Spleen (tissue), 11 donors: ENCODE data around the gene HBD. TPM values are rescaled to one million over a fixed set of nuclear protein-coding genes. Genes with fewer than 3 reads are reported as not detected.

ENCODE experiments used
- DNase-seq: peaks from one replicate; pipeline ENCODE4 v3.0.0-alpha.2; 2020
- H3K27ac ChIP-seq, 8 donors: fragments of 200-600 bp; sonication (generic) in 7 of 8; 1 replicate in 4 of 8; 2 replicates in 4 of 8; pipeline versions ENCODE4 v1.5.0 to v1.8.0; 2016 to 2021; ENCODE audit warnings: inconsistent platforms in 4 of 8, mild to moderate bottlenecking in 4 of 8, moderate library complexity in 1 of 8
- H3K27me3 ChIP-seq, 7 donors: fragments of 200-600 bp; sonication (generic) in 6 of 7; replicated peaks in 1 of 7; 1 replicate in 4 of 7; 2 replicates in 3 of 7; pipeline versions ENCODE4 v1.5.0 to v1.8.0; 2016 to 2021; ENCODE audit warnings: inconsistent platforms in 3 of 7, mild to moderate bottlenecking in 1 of 7
- H3K36me3 ChIP-seq, 6 donors: fragments of 200-600 bp; sonication (generic) in 5 of 6; 1 replicate in 4 of 6; 2 replicates in 2 of 6; pipeline versions ENCODE4 v1.5.0 to v1.8.0; 2016 to 2021; ENCODE audit warnings: inconsistent platforms in 2 of 6
- H3K4me1 ChIP-seq, 6 donors: fragments of 200-600 bp; sonication (generic) in 5 of 6; 1 replicate in 3 of 6; 2 replicates in 3 of 6; pipeline versions ENCODE4 v1.5.0 to v1.8.0; 2016 to 2021; ENCODE audit warnings: inconsistent platforms in 3 of 6
- H3K4me3 ChIP-seq, 8 donors: fragments of 200-600 bp; sonication (generic) in 7 of 8; 1 replicate in 4 of 8; 2 replicates in 4 of 8; pipeline versions ENCODE4 v1.5.0 to v1.8.0; 2016 to 2021; ENCODE audit warnings: inconsistent platforms in 4 of 8, mild to moderate bottlenecking in 4 of 8, moderate library complexity in 2 of 8
- H3K9me3 ChIP-seq, 8 donors: fragments of 200-600 bp; sonication (generic) in 7 of 8; 1 replicate in 4 of 8; 2 replicates in 4 of 8; pipeline versions ENCODE4 v1.5.0 to v1.8.0; 2016 to 2021; ENCODE audit warnings: inconsistent platforms in 4 of 8
- POLR2A ChIP-seq, 3 donors: fragments of 450-650 bp; IDR thresholded peaks; one replicate each; pipeline ENCODE4 v1.5.1; 2017; ENCODE audit warnings: antibody characterized with exemption in 3 of 3, mild to moderate bottlenecking in 1 of 3
- POLR2AphosphoS5 ChIP-seq, 3 donors: sonication (generic); formaldehyde crosslinking; IDR thresholded peaks; one replicate each; pipeline ENCODE4 v1.5.1; 2017; ENCODE audit warnings: antibody characterized with exemption in 3 of 3
- WGBS, 5 donors: extraction: QIAGEN DNeasy Blood & Tissue Kit in 3 of 5; methylation state at CpG; one replicate each; pipeline versions ENCODE4 v1.1.5 to v1.1.7; 2013 to 2018; 5-methylcytosine and 5-hydroxymethylcytosine counted together
- intact Hi-C: fragments of 100-400 bp; cut with DNase I; formaldehyde crosslinking; loops from one replicate; pipeline ENCODE4 v1.15.0; 2023; ENCODE audit warnings: low total_unique reads
- polyA plus RNA-seq, 3 donors: library from polyadenylated mRNA; stranded (reverse); fragments of 200-250 nt; gene quantifications; one replicate each; pipeline ENCODE4 v1.2.1, GENCODE V29; 2013
- total RNA-seq, 7 donors: library from RNA; depleted of rRNA in 3 of 7; stranded (reverse); fragments of >200 nt in 3 of 7; fragmentation: NEBNext Ultra II Directional in 4 of 7; extraction: Animal tissue kit (Norgen Biotek cat#: 25700) in 4 of 7; gene quantifications; one replicate each; pipeline versions ENCODE4 v1.1.0 to v1.2.1, GENCODE V29; 2016 to 2021
- TF ChIP-seq, protein P1 (sequence below), 11 experiments: fragments of 200-600 bp in 7 of 11; fragments of 450-650 bp in 4 of 11; sonication (generic) in 4 of 11; IDR thresholded peaks in 8 of 11; conservative IDR thresholded peaks in 3 of 11; 1 replicate in 7 of 11; 2 replicates in 4 of 11; pipeline versions ENCODE4 v1.4.0 to v1.8.0; 2016 to 2021; ENCODE audit warnings: antibody characterized with exemption in 11 of 11, inconsistent platforms in 4 of 11, mild to moderate bottlenecking in 1 of 11
- donor health status: healthy with polysubstance abuse.
- donor health status: DM: no; HTN: no; CAD: no; lungs with moderate emphysema.
- donor health status: DM: no; HTN: no; CAD: no.
- donor health status: Bipolar disorder and iron deficiency.
- donor health status: healthy.
- donor health status: DM: no; HTN: no; CAD: no.
- donor health status: DM: yes; HTN: yes; CAD: no.

Gene HBD
- total and polyA plus RNA-seq, 10 donors, result 1.0 to 327 (median 10.6) TPM

DNA sequence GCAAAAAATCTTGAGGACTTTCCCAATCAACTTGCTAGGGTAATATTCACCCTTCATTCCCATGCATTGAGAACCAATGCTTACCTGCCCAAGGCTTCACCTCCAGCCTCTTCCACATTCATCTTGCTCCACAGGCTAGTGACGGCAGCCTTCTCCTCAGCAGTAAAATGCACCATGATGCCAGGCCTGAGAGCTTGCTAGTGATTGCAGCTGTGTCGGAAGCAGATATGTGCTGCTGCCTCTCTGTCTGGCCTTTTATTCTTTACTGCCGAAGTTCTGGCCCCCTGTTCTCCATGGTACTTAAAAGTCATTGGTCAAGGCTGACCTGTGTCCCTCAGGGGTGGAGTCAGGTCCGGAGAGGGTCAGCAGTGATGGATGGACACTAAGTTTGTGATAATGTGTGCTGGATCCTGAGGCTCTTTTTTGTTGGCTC, 35.4 kb upstream of the HBD start, which contains the start of gene HBE1:
Gene HBE1, minus strand, starts transcription at position 231 of the 433 bp plus-strand sequence. Its CDS starts 55 bp downstream, at position 176.
- no peak for DNase-seq
- TF ChIP-seq, protein P1, sequence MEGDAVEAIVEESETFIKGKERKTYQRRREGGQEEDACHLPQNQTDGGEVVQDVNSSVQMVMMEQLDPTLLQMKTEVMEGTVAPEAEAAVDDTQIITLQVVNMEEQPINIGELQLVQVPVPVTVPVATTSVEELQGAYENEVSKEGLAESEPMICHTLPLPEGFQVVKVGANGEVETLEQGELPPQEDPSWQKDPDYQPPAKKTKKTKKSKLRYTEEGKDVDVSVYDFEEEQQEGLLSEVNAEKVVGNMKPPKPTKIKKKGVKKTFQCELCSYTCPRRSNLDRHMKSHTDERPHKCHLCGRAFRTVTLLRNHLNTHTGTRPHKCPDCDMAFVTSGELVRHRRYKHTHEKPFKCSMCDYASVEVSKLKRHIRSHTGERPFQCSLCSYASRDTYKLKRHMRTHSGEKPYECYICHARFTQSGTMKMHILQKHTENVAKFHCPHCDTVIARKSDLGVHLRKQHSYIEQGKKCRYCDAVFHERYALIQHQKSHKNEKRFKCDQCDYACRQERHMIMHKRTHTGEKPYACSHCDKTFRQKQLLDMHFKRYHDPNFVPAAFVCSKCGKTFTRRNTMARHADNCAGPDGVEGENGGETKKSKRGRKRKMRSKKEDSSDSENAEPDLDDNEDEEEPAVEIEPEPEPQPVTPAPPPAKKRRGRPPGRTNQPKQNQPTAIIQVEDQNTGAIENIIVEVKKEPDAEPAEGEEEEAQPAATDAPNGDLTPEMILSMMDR (IDR thresholded peaks at IDR 0.05 in 8 of 11, conservative IDR thresholded peaks at IDR 0.05 in 3 of 11), result no peak
- no peak for TF ChIP-seq POLR2AphosphoS5 (IDR thresholded peaks at IDR 0.05)
- no peak for TF ChIP-seq POLR2A (IDR thresholded peaks at IDR 0.05)
- H3K27ac ChIP-seq, result no peak within 1 kb of the TSS
- 39 to 80% (median 70%) methylated on average over 4 of the region's 4 CpGs for WGBS, 5 donors
- no peaks in the 10 kb centered on the region for H3K27me3 ChIP-seq
- H3K4me3 ChIP-seq, result no peak within 1 kb of the TSS
- no peaks in the 10 kb centered on the region for H3K9me3 ChIP-seq
- no peaks in the 10 kb centered on the region for H3K4me1 ChIP-seq
- intact Hi-C loops, result no loop called here
- H3K36me3 ChIP-seq, result no peaks in the 10 kb centered on the region

DNA sequence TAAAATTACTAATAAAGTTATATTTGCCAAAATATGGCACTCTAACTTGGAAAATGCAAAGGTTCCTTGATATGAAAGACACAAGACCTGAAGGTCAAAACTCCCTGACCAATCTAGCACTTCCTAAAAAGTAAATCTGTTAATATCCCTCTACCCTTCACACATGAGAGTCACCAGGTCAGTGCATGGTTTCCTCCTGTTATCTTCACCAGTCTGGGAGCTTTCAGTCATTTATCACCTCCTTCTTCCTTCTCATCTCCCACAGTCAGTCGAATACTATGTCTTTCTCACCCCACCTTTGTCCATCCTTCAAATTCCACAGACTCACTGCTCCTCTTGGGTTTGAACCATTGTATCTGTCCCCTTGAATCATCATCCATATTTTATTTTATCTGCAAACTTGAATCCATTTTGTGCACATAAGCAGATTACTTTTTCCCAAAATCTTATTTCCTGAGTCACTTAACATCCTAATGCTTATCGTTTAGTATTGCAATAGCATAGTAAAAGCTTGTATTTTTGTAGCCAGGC, 32.8 kb upstream of the HBD start:
- WGBS, 5 donors, result 69 to 87% (median 77%) methylated on average over 2 of the region's 2 CpGs
- no peak for DNase-seq
- H3K36me3 ChIP-seq, result no peaks in the 10 kb centered on the region
- TF ChIP-seq POLR2A (IDR thresholded peaks at IDR 0.05), result no peak
- TF ChIP-seq POLR2AphosphoS5 (IDR thresholded peaks at IDR 0.05), result no peak
- TF ChIP-seq, protein P1 (IDR thresholded peaks at IDR 0.05 in 8 of 11, conservative IDR thresholded peaks at IDR 0.05 in 3 of 11), result no peak
- no peak overlapping the region for H3K4me3 ChIP-seq
- no peak overlapping the region for H3K27ac ChIP-seq
- H3K27me3 ChIP-seq, result no peaks in the 10 kb centered on the region
- no peaks in the 10 kb centered on the region for H3K4me1 ChIP-seq
- intact Hi-C loops, result no loop called here
- H3K9me3 ChIP-seq, result peaks cover 0 to 2% (median 0%) of the 10 kb centered on the region in 8 donors

DNA sequence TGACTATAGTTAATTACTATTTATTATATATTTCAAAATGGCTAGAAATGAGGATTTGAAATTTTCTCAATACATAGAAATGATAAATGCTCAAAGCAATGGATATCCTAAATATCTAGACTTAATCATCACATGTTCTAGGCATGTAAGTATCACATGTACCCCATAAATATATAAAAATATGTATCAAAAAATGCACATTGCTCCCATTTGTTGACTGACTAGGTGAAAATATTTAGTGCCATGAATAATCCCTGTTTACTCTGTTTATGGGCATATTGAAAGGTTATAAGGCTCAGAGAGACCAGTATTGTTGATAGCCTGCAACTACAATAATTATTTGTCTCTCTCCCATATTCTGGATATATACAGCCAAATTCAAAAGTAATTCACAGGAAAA, 32.3 kb upstream of the HBD start:
- H3K27ac ChIP-seq, result no peak overlapping the region
- H3K4me3 ChIP-seq, result no peak overlapping the region
- intact Hi-C loops, result no loop called here
- TF ChIP-seq, protein P1 (IDR thresholded peaks at IDR 0.05 in 8 of 11, conservative IDR thresholded peaks at IDR 0.05 in 3 of 11), result no peak
- no peak for TF ChIP-seq POLR2A (IDR thresholded peaks at IDR 0.05)
- no peak for TF ChIP-seq POLR2AphosphoS5 (IDR thresholded peaks at IDR 0.05)
- no peak for DNase-seq
- H3K27me3 ChIP-seq, result no peaks in the 10 kb centered on the region
- H3K9me3 ChIP-seq, result peaks cover 0 to 5% (median 0%) of the 10 kb centered on the region in 8 donors
- no peaks in the 10 kb centered on the region for H3K36me3 ChIP-seq
- no peaks in the 10 kb centered on the region for H3K4me1 ChIP-seq

DNA sequence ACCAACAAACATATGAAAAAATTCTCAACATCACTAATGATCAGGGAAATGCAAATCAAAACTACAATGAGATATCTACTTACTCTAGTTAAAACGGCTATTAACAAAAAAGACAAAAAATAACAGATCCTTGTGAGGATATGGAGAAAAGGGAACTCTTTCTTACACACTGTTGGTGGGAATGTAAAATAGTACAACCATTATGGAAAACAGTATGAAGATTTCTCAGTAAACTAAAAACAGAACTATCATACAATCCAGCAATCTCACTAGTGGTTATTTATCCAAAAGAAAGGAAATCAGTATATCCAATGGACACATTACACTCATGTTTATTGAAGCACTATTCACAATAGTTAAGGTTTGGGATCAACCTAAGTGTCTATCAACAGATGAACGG, 31.5 kb upstream of the HBD start:
- DNase-seq, result no peak
- Histone ChIP-seq H3K4me3 (no peak overlapping the region), H3K36me3 (no peaks in the 10 kb centered on the region), H3K27ac (no peak overlapping the region), H3K9me3 (peaks cover 0 to 12% (median 0%) of the 10 kb centered on the region in 8 donors), H3K27me3 (no peaks in the 10 kb centered on the region), H3K4me1 (no peaks in the 10 kb centered on the region)
- intact Hi-C loops, result no loop called here
- TF ChIP-seq POLR2A (IDR thresholded peaks at IDR 0.05) (no peak), POLR2AphosphoS5 (IDR thresholded peaks at IDR 0.05) (no peak)
- TF ChIP-seq, protein P1 (IDR thresholded peaks at IDR 0.05 in 8 of 11, conservative IDR thresholded peaks at IDR 0.05 in 3 of 11), result no peak
- WGBS, 5 donors, result 42 to 62% (median 43%) methylated on average over 2 of the region's 2 CpGs
